Fibroblast of lung (primary cell): ENCODE results near the gene LMO3. TPM values are rescaled to one million over a fixed set of nuclear protein-coding genes. Genes with fewer than 3 reads are reported as not detected.

Source experiments
- DNase-seq, 2 donors: peaks; one replicate each; pipeline versions ENCODE4 v3.0.0 to v3.0.0-alpha.2; 2010; ENCODE audit warnings: low read depth in 2 of 2
- H2AFZ ChIP-seq: 2 replicates; pipeline ENCODE4 v1.5.1; 2012; ENCODE audit warnings: low read length, control low read depth, inconsistent platforms
- H3K27ac ChIP-seq: 2 replicates; pipeline ENCODE4 v1.5.1; 2011; ENCODE audit warnings: low read length, control low read depth; ENCODE audit not compliant: insufficient read depth
- H3K27me3 ChIP-seq: 2 replicates; pipeline ENCODE4 v1.5.1; 2011; ENCODE audit warnings: mild to moderate bottlenecking, low read length; ENCODE audit not compliant: control insufficient read depth, insufficient read depth
- H3K36me3 ChIP-seq: 2 replicates; pipeline ENCODE4 v1.5.1; 2011; ENCODE audit warnings: low read length; ENCODE audit not compliant: control insufficient read depth, insufficient read depth
- H3K4me1 ChIP-seq: 2 replicates; pipeline ENCODE4 v1.5.1; 2011; ENCODE audit warnings: low read length; ENCODE audit not compliant: control insufficient read depth, insufficient read depth; ENCODE audit errors: extremely low read depth
- H3K4me2 ChIP-seq: 2 replicates; pipeline ENCODE4 v1.5.1; 2011; ENCODE audit warnings: low read length, control low read depth; ENCODE audit not compliant: insufficient read depth; ENCODE audit errors: extremely low read depth
- H3K4me3 ChIP-seq, 4 experiments: fragments of 200-600 bp in 1 of 4; sonication (generic) in 1 of 4; replicated peaks in 1 of 4; 2 replicates each; pipeline ENCODE4 v1.5.1; 2011 to 2016; ENCODE audit warnings: low read length in 4 of 4, low read depth in 3 of 4, mild to moderate bottlenecking in 3 of 4, control low read depth in 2 of 4, inconsistent platforms in 1 of 4, mixed read lengths in 1 of 4; ENCODE audit not compliant: insufficient read depth in 1 of 4; ENCODE audit errors: control extremely low read depth in 1 of 4
- H3K79me2 ChIP-seq: 2 replicates; pipeline ENCODE4 v1.5.1; 2012; ENCODE audit warnings: mild to moderate bottlenecking, low read length, inconsistent platforms; ENCODE audit not compliant: control insufficient read depth, insufficient read depth
- H3K9ac ChIP-seq: 2 replicates; pipeline ENCODE4 v1.5.1; 2011; ENCODE audit warnings: mild to moderate bottlenecking, low read length, control low read depth; ENCODE audit not compliant: insufficient read depth
- H3K9me3 ChIP-seq: 2 replicates; pipeline ENCODE4 v1.5.1; 2012; ENCODE audit warnings: low read depth, low read length; ENCODE audit not compliant: control insufficient read depth, insufficient read depth
- H4K20me1 ChIP-seq: 2 replicates; pipeline ENCODE4 v1.5.1; 2011; ENCODE audit warnings: low read length; ENCODE audit not compliant: control insufficient read depth, insufficient read depth; ENCODE audit errors: extremely low read depth
- EZH2 ChIP-seq: IDR thresholded peaks from 2 replicates; pipeline ENCODE4 v1.5.1; 2012; ENCODE audit warnings: low read length, control low read depth, mild to moderate bottlenecking; ENCODE audit errors: missing control alignments
- polyA plus RNA-seq, 2 donors: library from polyadenylated mRNA; depleted of rRNA in 1 of 2; stranded (reverse) in 1 of 2; unstranded in 1 of 2; fragments of >200 nt; gene quantifications; 2 replicates each; pipeline ENCODE4 v1.2.1, GENCODE V29; 2011 to 2012; ENCODE audit warnings: missing spikeins in 1 of 2
- total RNA-seq: library from RNA; depleted of rRNA; stranded (reverse); fragments of >200 nt; gene quantifications from 2 replicates; pipeline ENCODE4 v1.2.1, GENCODE V29; 2014
- TF ChIP-seq, protein P1 (sequence below), 2 donors: IDR thresholded peaks in 1 of 2; conservative IDR thresholded peaks in 1 of 2; 1 replicate in 1 of 2; 2 replicates in 1 of 2; pipeline ENCODE4 v1.5.1; 2011 to 2012; ENCODE audit warnings: low read length in 2 of 2, control low read depth in 1 of 2, inconsistent platforms in 1 of 2, low read depth in 1 of 2, mild to moderate bottlenecking in 1 of 2

LMO3 gene
- total and polyA plus RNA-seq, 2 donors (not counting 1 experiment from before 2014, with no cell fraction given) = 0.12 to 0.50 TPM

DNA sequence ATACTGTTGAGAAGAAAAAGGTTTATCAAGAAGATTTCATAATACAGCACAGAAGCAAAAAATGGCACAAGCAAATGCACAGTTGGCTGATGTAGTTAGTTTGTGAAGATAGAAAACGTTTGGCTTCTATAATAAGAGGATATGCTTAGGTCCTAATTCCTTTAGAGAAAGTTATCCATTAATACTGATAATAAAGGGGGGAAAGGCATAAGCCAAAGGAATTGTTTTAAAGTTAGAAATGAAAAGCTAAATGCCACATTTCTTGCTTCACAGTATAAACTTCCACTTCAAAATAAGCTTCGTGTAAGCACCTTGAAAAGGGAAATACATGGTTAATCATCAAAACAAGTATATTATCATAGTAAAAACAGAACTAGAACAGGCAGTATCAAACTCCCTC, 12.4 kb downstream of the LMO3 start:
- Histone ChIP-seq H3K27ac (no peak overlapping the region), H3K4me1 (no peaks in the 10 kb centered on the region), H2AFZ (no peak overlapping the region), H3K79me2 (no peaks in the 10 kb centered on the region), H3K9me3 (no peaks in the 10 kb centered on the region), H3K27me3 (no peaks in the 10 kb centered on the region), H4K20me1 (no peaks in the 10 kb centered on the region), H3K4me2 (no peak overlapping the region), H3K4me3 (no peak overlapping the region), H3K9ac (no peak overlapping the region), H3K36me3 (no peaks in the 10 kb centered on the region)
- no peak for TF ChIP-seq EZH2
- TF ChIP-seq, protein P1, sequence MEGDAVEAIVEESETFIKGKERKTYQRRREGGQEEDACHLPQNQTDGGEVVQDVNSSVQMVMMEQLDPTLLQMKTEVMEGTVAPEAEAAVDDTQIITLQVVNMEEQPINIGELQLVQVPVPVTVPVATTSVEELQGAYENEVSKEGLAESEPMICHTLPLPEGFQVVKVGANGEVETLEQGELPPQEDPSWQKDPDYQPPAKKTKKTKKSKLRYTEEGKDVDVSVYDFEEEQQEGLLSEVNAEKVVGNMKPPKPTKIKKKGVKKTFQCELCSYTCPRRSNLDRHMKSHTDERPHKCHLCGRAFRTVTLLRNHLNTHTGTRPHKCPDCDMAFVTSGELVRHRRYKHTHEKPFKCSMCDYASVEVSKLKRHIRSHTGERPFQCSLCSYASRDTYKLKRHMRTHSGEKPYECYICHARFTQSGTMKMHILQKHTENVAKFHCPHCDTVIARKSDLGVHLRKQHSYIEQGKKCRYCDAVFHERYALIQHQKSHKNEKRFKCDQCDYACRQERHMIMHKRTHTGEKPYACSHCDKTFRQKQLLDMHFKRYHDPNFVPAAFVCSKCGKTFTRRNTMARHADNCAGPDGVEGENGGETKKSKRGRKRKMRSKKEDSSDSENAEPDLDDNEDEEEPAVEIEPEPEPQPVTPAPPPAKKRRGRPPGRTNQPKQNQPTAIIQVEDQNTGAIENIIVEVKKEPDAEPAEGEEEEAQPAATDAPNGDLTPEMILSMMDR (conservative IDR thresholded peaks at IDR 0.05 in 1 of 2, IDR thresholded peaks at IDR 0.05 in 1 of 2; ENCODE audit: low read depth in 1 of 2, low read length in 2 of 2) = no peak
- no peak for DNase-seq

DNA sequence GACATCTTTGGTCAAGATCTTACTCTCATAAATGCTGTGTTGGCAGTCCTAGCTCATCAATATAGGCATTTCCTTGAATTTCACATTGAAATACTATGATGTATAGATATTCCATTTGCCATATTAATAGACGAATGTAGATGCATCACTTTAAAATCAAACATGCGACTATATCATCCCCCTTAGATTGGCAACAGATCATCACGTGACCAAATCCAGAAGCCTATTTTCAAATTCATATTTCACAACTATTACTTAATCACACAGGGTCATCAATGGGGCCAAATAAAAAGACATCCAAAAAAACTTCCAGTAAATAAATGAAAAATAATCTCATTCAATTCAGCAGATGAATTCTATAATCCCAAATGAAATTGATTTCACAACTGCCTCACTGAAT, 15.3 kb downstream of the LMO3 start:
- no peak overlapping the region for H3K4me2 ChIP-seq
- no peaks in the 10 kb centered on the region for H3K36me3 ChIP-seq
- H4K20me1 ChIP-seq = no peaks in the 10 kb centered on the region
- H3K4me1 ChIP-seq = no peaks in the 10 kb centered on the region
- H3K27ac ChIP-seq = no peak overlapping the region
- no peaks in the 10 kb centered on the region for H3K79me2 ChIP-seq
- H3K9ac ChIP-seq = no peak overlapping the region
- no peak for DNase-seq
- no peak overlapping the region for H3K4me3 ChIP-seq
- H3K27me3 ChIP-seq = no peaks in the 10 kb centered on the region
- no peaks in the 10 kb centered on the region for H3K9me3 ChIP-seq
- no peak overlapping the region for H2AFZ ChIP-seq
- TF ChIP-seq EZH2 = no peak
- TF ChIP-seq, protein P1 (conservative IDR thresholded peaks at IDR 0.05 in 1 of 2, IDR thresholded peaks at IDR 0.05 in 1 of 2; ENCODE audit: low read depth in 1 of 2, low read length in 2 of 2) = no peak

GRCh38 chr12:16588812-16589211, 17.1 kb downstream of the LMO3 start:
- H3K27ac ChIP-seq = no peak overlapping the region
- peak in 1 of 2 donors; percentile 78 for DNase-seq
- no peaks in the 10 kb centered on the region for H3K36me3 ChIP-seq
- no peak overlapping the region for H3K4me2 ChIP-seq
- H3K9ac ChIP-seq = no peak overlapping the region
- H2AFZ ChIP-seq = no peak overlapping the region
- TF ChIP-seq, protein P1 (conservative IDR thresholded peaks at IDR 0.05 in 1 of 2, IDR thresholded peaks at IDR 0.05 in 1 of 2; ENCODE audit: low read depth in 1 of 2, low read length in 2 of 2) = no peak
- no peak overlapping the region for H3K4me3 ChIP-seq
- no peaks in the 10 kb centered on the region for H3K4me1 ChIP-seq
- no peaks in the 10 kb centered on the region for H4K20me1 ChIP-seq
- no peaks in the 10 kb centered on the region for H3K9me3 ChIP-seq
- H3K27me3 ChIP-seq = no peaks in the 10 kb centered on the region
- no peaks in the 10 kb centered on the region for H3K79me2 ChIP-seq
